SK-MEL-5 (cell line): ENCODE data around the gene MRGPRG. TPM values are rescaled to one million over a fixed set of nuclear protein-coding genes. Genes with fewer than 3 reads are reported as not detected.

ENCODE experiments used
- DNase-seq: peaks from one replicate; pipeline ENCODE4 v3.0.0-alpha.2; 2016; ENCODE audit warnings: low read depth, low spot score
- in situ Hi-C: cut with HindIII; loops from 2 replicates; pipeline ENCODE4 v1.10.0; 2016; ENCODE audit warnings: low sequenced_read_pairs, high pct_unique_total_duplicates, low pct_unique_long_range_greater_than_20kb
- total RNA-seq: library from RNA; depleted of rRNA; stranded (reverse); fragments of >200 nt; shearing (Covaris generic); gene quantifications from 2 replicates; pipeline ENCODE4 v1.2.3, GENCODE V29; 2014

The MRGPRG gene
- total RNA-seq, 1 experiment from 2014 or later, result not detected

DNA sequence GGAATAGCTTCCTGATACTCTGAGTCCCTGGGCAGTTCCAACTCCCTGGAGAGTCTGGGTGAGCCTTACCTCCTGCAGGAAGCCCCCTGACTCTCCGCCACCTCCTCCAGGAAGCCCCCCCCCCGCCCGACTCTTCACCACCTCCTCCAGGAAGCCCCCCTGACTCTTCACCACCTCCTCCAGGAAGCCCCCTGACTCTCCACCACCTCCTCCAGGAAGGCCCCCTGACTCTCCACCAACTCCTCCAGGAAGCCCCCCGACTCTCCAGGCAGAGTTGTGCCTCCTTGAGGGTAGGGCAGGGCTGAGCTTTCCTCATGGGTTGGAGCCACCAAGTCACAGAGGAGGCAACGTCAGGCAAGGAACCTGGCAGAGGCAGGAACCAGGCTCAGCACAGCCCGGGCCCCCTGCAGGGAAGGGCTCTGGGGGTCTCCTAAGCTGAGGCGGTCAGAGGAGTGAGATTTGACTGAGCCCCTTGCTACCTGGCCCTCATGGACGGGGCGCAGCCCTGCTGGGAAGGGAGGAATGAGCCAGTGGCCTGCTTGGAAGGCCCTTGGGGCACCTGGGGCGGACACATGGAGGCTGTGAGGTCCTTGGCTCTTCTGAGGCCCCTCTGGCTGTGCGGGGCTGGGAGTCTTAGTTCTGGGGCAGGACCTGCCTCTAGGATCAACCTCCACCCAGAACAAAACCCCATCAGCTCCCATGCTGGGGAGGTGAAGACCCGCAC lies 18.1 kb downstream of the MRGPRG start:
- in situ Hi-C loops, result no loop called here

GRCh38 chr11:3199537-3200295 lies 18.9 kb downstream of the MRGPRG start:
- in situ Hi-C loops, result no loop called here
- no peak for DNase-seq

More for the DNA sequence above, 18.1 kb downstream of the MRGPRG start:
- no peak for DNase-seq

GRCh38 chr11:3198815-3199214 lies 19.8 kb downstream of the MRGPRG start:
- no peak for DNase-seq
- in situ Hi-C loops, result no loop called here

- DNase-seq, result no peak
- in situ Hi-C loops, result no loop called here
Measured at GRCh38 chr11:3197878-3198528, 20.6 kb downstream of the MRGPRG start.

DNA sequence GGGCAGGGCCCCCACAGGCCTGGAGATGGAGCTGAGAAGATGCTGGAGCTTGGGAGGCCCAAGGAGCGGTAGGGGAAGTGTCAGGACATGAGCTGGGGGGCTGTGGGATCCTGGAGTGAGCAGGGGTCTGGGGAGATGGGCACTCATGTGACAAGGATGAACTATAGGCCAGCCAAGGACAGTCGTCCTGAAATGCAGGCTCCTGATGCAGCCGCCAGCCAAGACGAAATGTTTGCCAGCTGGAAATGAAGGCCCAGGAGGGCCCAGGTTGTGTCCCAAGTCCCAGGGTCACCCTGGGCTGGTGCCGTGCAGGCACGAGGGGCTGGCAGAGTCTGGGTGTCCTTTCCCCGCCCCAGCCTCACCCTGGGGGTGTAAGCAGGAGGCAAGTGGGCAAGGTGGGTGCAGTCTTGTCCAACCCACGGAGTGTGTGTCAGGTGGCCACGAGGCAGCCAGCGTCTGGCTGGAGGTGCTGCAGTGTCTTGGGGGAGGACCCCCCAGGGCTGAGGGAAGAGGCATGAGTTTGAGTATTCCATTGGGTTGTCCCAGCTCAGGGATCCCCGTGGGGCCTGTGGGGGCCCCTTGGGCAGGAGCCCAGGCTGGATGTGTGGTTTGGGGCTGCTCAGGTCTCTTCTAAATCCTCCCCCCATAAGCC lies 21.4 kb downstream of the MRGPRG start:
- DNase-seq, result no peak
- in situ Hi-C loops, result no loop called here

GRCh38 chr11:3196161-3197043 lies 22.2 kb downstream of the MRGPRG start:
- DNase-seq, result no peak

GRCh38 chr11:3195251-3196160 lies 23.1 kb downstream of the MRGPRG start:
- peak; percentile 47 for DNase-seq
- in situ Hi-C loops, result no loop called here

More at GRCh38 chr11:3196161-3197043, 22.2 kb downstream of the MRGPRG start:
- in situ Hi-C loops, result no loop called here

DNA sequence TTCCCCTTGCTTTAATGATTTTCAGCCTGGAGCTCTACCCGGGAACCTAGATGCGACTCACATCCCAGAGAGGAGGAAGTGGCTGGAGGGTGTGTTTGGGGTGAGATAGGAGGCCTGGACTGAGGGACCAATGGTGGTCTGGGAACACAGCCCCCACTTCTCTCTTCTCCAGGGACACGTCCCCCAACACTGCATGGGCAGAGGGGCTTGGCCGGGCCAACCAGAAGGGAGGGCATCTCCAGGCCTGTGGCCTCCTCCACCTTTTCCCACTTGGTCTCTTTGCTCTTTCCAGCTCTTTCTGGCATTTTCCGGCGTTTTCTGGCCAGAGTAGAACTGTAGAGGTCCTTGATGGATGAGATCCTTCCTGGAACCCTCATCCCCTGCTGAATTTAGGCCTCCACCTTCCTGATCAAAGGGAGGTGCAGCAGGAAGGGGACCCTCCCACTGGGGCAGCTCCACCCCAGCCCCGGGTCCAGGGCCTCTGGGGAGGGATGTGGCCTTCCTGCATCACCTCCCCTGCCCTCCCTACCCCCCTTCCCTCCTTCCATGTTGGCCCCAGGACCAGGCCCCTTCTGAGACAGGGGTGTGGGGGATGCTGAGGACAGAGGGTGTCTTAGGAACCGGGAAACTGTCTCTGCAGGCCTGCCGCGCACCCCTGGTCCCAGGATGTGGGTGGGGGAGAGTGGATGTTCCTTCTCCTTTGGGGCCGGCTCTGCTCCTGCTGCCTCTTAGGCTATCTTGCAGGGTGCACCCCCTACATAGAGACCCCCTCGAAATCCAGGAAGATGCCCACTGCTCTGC lies 24.4 kb downstream of the MRGPRG start:
- in situ Hi-C loops, result no loop called here

GRCh38 chr11:3193373-3194015 lies 25.1 kb downstream of the MRGPRG start:
- in situ Hi-C loops, result no loop called here
- DNase-seq, result no peak

More for the DNA sequence above, 24.4 kb downstream of the MRGPRG start:
- no peak for DNase-seq

GRCh38 chr11:3192511-3193372 lies 25.9 kb downstream of the MRGPRG start:
- no peak for DNase-seq
- in situ Hi-C loops, result no loop called here

GRCh38 chr11:3191586-3192324 lies 26.9 kb downstream of the MRGPRG start:
- DNase-seq, result no peak
- in situ Hi-C loops, result no loop called here

- in situ Hi-C loops, result no loop called here
- no peak for DNase-seq
Measured at GRCh38 chr11:3190600-3190999, 28.0 kb downstream of the MRGPRG start.

GRCh38 chr11:3189886-3190583 lies 28.6 kb downstream of the MRGPRG start:
- in situ Hi-C loops, result no loop called here
- no peak for DNase-seq
